ENCODE results near the gene EGLN2. TPM values are rescaled to one million over a fixed set of nuclear protein-coding genes. Genes with fewer than 3 reads are reported as not detected.
A peak's percentile ranks its signal among the peaks of the same experiment; 100 is the strongest.
"Not testable (repeated sequence)": the region's sequence is repeated elsewhere in the genome, so short reads cannot be mapped to it uniquely, and the experiment has no call there.

The EGLN2 gene
- total and polyA plus RNA-seq, 9 of the 15 experiments (the other 6 are each of a cell fraction or from before 2014, with no cell fraction given), result 9.6 to 114 (median 71.0) TPM

DNA sequence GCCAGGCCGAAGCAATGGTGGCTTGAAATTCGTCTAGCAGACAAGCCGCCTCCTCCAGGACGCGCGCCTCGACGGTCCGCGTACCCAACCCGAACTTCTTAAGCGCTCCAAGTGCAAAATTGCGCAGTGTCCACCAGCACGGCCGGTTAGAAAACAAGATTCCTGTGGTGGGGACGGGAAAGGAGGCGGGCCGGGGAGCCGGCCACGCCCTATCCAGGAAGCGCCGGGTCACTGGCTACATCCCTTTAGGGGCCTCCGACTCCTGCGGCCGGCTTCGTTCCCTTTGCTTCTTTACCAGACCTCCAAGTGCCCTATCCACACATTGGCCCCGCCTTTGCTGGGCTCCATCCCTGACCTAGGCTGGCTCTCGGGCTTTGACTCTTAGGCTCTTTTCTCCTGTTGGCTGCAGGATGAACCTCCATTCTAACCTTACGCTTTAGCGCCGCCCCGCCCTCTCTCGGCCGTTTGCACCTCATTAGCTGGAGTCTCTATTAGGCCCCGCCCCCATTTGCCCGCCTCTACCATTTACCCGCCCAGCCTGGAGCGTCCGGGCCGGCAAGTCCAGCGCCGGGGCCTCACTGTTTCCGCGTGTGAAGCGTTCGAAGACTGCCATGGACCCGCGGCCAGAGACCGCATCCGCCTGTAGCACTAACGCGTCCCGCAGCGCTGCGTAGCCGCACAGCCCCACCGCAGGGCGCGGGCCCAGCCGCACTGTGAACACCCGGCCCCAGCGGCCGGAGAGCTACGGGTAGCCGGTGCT lies 11.8 kb downstream of the EGLN2 start:
- FAIRE-seq, result peak; percentile 95
- H3K27me3 ChIP-seq (ENCODE audit: control insufficient read depth in 2 of 2, insufficient read depth in 2 of 2, low read length in 2 of 2); CTCF ChIA-PET (ENCODE audit: low intra/inter-chr PET ratio); BruUV-seq (replicated peaks); intact Hi-C loops (cut with micrococcal nuclease); H3K9me3 ChIP-seq (replicated peaks; ENCODE audit: control insufficient read depth, insufficient read depth, low read depth, low read length); TF ChIP-seq MYNN (CRISPR knock-in tag; IDR thresholded peaks at IDR 0.05): not testable (repeated sequence)
- in situ Hi-C loops (cut with MboI), result loop anchor here (5.0 kb wide), 1 partner anchor 321 kb away; no protein-coding TSS in a partner anchor
- peak; percentile 85 for ATAC-seq
- peak overlapping the region; percentile 81 for H3K27ac ChIP-seq (ENCODE audit: extremely low read depth, low read depth, low read length)
- WGBS (ENCODE audit: insufficient coverage, low coverage, missing lambda C conversion rate), result 7% methylated on average over 51 of the region's 65 CpGs
- H2AFZ ChIP-seq (ENCODE audit: low read depth, low read length), result peak overlapping the region; percentile 85
- POLR2A ChIA-PET, result interaction anchor here (0.6 to 1.4 kb wide), 6 partner anchors 8 to 146 kb away, joined by 3 to 4 read pairs (median 4); partner anchors contain the start of gene RAB4B
- H3K79me2 ChIP-seq (ENCODE audit: control insufficient read depth, insufficient read depth, low read length), result peaks cover 23% of the 10 kb centered on the region
- H3K9me1 ChIP-seq (ENCODE audit: control insufficient read depth, insufficient read depth, low read length), result peaks cover 12% of the 10 kb centered on the region
- peaks cover 39% of the 10 kb centered on the region for H3K36me3 ChIP-seq (ENCODE audit: control insufficient read depth, insufficient read depth, low read length)
- DNase-seq (ENCODE audit: extremely low read depth in 1 of 4, low spot score in 3 of 4), result peak; percentile 60 to 86 (median 60)
- peak overlapping the region; percentile 74 for H3K4me2 ChIP-seq (ENCODE audit: insufficient read depth, low read length)
- peak overlapping the region; percentile 67 to 90 for H3K9ac ChIP-seq (ENCODE audit: insufficient read depth in 1 of 2, low read depth in 2 of 2, low read length in 2 of 2)
- H3K4me3 ChIP-seq, result peak overlapping the region; percentile 46
- peaks cover 16% of the 10 kb centered on the region for H4K20me1 ChIP-seq (replicated peaks; ENCODE audit: control insufficient read depth, insufficient read depth, low read length)
- H3K4me1 ChIP-seq (replicated peaks in 1 of 2; ENCODE audit: control insufficient read depth in 2 of 2, insufficient read depth in 2 of 2, low read length in 2 of 2), result peaks cover 19 to 59% of the 10 kb centered on the region in 2 experiments; a peak in 4 of 5 replicates
- peak; percentile 58 for TF ChIP-seq GABPB1 (CRISPR knock-in tag; IDR thresholded peaks at IDR 0.05)
- TF ChIP-seq TEAD1 (CRISPR knock-in tag; IDR thresholded peaks at IDR 0.05), result 0 out of 4 replicates have a peak, but pooled peaks of 1 of the 2 experiments have one; percentile 33
- TF ChIP-seq GABPA (tag; conservative IDR thresholded peaks at IDR 0.05; ENCODE audit: low read depth), result peak; percentile 57
- TF ChIP-seq ATF7 (IDR thresholded peaks at IDR 0.05), result peak; percentile 40; the same call in 1 of the 2 replicates
- peak; percentile 18 for TF ChIP-seq SAP30 (IDR thresholded peaks at IDR 0.05; ENCODE audit: borderline replicate concordance, insufficient read depth, low read depth, low read length, poor library complexity, severe bottlenecking)
- peak; percentile 13 for TF ChIP-seq KDM5B (IDR thresholded peaks at IDR 0.05; ENCODE audit: insufficient replicate concordance, low read depth, low read length)
- TF ChIP-seq, protein P1, sequence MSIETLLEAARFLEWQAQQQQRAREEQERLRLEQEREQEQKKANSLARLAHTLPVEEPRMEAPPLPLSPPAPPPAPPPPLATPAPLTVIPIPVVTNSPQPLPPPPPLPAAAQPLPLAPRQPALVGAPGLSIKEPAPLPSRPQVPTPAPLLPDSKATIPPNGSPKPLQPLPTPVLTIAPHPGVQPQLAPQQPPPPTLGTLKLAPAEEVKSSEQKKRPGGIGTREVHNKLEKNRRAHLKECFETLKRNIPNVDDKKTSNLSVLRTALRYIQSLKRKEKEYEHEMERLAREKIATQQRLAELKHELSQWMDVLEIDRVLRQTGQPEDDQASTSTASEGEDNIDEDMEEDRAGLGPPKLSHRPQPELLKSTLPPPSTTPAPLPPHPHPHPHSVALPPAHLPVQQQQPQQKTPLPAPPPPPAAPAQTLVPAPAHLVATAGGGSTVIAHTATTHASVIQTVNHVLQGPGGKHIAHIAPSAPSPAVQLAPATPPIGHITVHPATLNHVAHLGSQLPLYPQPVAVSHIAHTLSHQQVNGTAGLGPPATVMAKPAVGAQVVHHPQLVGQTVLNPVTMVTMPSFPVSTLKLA (conservative IDR thresholded peaks at IDR 0.05), result peak in 1 of 2 experiments; percentile 59; a peak in 1 of 4 replicates
- peak; percentile 63 for TF ChIP-seq RBFOX2 (IDR thresholded peaks at IDR 0.05; ENCODE audit: low read depth, low read length)
- 0 out of 2 replicates have a peak, but pooled peaks have one; percentile 25 for TF ChIP-seq MYNN (IDR thresholded peaks at IDR 0.05)
- TF ChIP-seq HNRNPLL (IDR thresholded peaks at IDR 0.05; ENCODE audit: low read depth, low read length, poor library complexity, severe bottlenecking), result peak; percentile 57
- peak; percentile 36 for TF ChIP-seq ZFX (CRISPR knock-in tag; IDR thresholded peaks at IDR 0.05)
- TF ChIP-seq POLR2AphosphoS2 (IDR thresholded peaks at IDR 0.05; ENCODE audit: low read length), result 0 out of 2 replicates have a peak, but pooled peaks have one; percentile 14
- peak; percentile 76 for TF ChIP-seq ZFP36 (IDR thresholded peaks at IDR 0.05; ENCODE audit: low read depth, low read length, partially characterized antibody)
- TF ChIP-seq, protein P2, sequence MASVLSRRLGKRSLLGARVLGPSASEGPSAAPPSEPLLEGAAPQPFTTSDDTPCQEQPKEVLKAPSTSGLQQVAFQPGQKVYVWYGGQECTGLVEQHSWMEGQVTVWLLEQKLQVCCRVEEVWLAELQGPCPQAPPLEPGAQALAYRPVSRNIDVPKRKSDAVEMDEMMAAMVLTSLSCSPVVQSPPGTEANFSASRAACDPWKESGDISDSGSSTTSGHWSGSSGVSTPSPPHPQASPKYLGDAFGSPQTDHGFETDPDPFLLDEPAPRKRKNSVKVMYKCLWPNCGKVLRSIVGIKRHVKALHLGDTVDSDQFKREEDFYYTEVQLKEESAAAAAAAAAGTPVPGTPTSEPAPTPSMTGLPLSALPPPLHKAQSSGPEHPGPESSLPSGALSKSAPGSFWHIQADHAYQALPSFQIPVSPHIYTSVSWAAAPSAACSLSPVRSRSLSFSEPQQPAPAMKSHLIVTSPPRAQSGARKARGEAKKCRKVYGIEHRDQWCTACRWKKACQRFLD (CRISPR knock-in tag; IDR thresholded peaks at IDR 0.05), result 0 out of 2 replicates have a peak, but pooled peaks have one; percentile 31
- peak; percentile 57 to 60 for TF ChIP-seq NRF1 (conservative IDR thresholded peaks at IDR 0.05 in 1 of 2, IDR thresholded peaks at IDR 0.05 in 1 of 2)
- TF ChIP-seq KDM2B (CRISPR knock-in tag; IDR thresholded peaks at IDR 0.05), result 0 out of 2 replicates have a peak, but pooled peaks have one; percentile 24
- TF ChIP-seq POLR2G (IDR thresholded peaks at IDR 0.05; ENCODE audit: low read depth, low read length), result peak; percentile 62

Measured in K562 (cell line).